WTC11 (cell line): ENCODE results near the gene NEK11. TPM values are rescaled to one million over a fixed set of nuclear protein-coding genes. Genes with fewer than 3 reads are reported as not detected.

Source experiments
- AFF4 ChIP-seq: sonication (generic); formaldehyde crosslinking; IDR thresholded peaks from 2 replicates; pipeline ENCODE4 v1.8.1; 2023; ENCODE audit warnings: mild to moderate bottlenecking, missing genetic modification reagents, borderline replicate concordance
- CDX4 ChIP-seq: fragments of 250-450 bp; sonication (Bioruptor Pico); IDR thresholded peaks from 2 replicates; pipeline ENCODE4 v1.9.0; 2021; ENCODE audit warnings: moderate library complexity, mild to moderate bottlenecking, inconsistent platforms, borderline replicate concordance
- CREB1 ChIP-seq: sonication (generic); formaldehyde crosslinking; IDR thresholded peaks from 2 replicates; pipeline ENCODE4 v1.8.0; 2023; ENCODE audit warnings: mild to moderate bottlenecking, missing genetic modification reagents
- CREM ChIP-seq: sonication (generic); formaldehyde crosslinking; IDR thresholded peaks from 2 replicates; pipeline ENCODE4 v1.8.1; 2022; ENCODE audit warnings: mild to moderate bottlenecking, missing genetic modification reagents, moderate library complexity
- E2F1 ChIP-seq: sonication (generic); formaldehyde crosslinking; IDR thresholded peaks from 2 replicates; pipeline ENCODE4 v1.8.0; 2022; ENCODE audit warnings: mild to moderate bottlenecking, missing genetic modification reagents
- EMX1 ChIP-seq: fragments of 250-450 bp; sonication (Bioruptor Pico); IDR thresholded peaks from 2 replicates; pipeline ENCODE4 v1.8.0; 2021; ENCODE audit warnings: mild to moderate bottlenecking
- FOXK1 ChIP-seq: sonication (generic); formaldehyde crosslinking; IDR thresholded peaks from 2 replicates; pipeline ENCODE4 v1.8.0; 2022; ENCODE audit warnings: mild to moderate bottlenecking, moderate library complexity, missing genetic modification reagents
- FOXP1 ChIP-seq: sonication (generic); formaldehyde crosslinking; IDR thresholded peaks from 2 replicates; pipeline ENCODE4 v1.8.0; 2022; ENCODE audit warnings: missing genetic modification reagents, mild to moderate bottlenecking, moderate library complexity, borderline replicate concordance
- FOXP4 ChIP-seq: sonication (generic); formaldehyde crosslinking; IDR thresholded peaks from 2 replicates; pipeline ENCODE4 v1.8.0; 2022; ENCODE audit warnings: mild to moderate bottlenecking, missing genetic modification reagents
- GABPB1 ChIP-seq: sonication (generic); formaldehyde crosslinking; IDR thresholded peaks from 2 replicates; pipeline ENCODE4 v1.8.1; 2023; ENCODE audit warnings: mild to moderate bottlenecking, missing genetic modification reagents
- GRHL2 ChIP-seq: fragments of 250-450 bp; sonication (Bioruptor Pico); IDR thresholded peaks from 2 replicates; pipeline ENCODE4 v1.8.0; 2022; ENCODE audit warnings: mild to moderate bottlenecking, moderate library complexity; ENCODE audit not compliant: insufficient replicate concordance, severe bottlenecking
- HMGA2 ChIP-seq: fragments of 250-450 bp; sonication (Bioruptor Pico); IDR thresholded peaks from 2 replicates; pipeline ENCODE4 v1.4.0; 2021; ENCODE audit warnings: mild to moderate bottlenecking, moderate library complexity
- NR1H2 ChIP-seq: sonication (generic); formaldehyde crosslinking; IDR thresholded peaks from 2 replicates; pipeline ENCODE4 v1.9.0; 2021; ENCODE audit warnings: mild to moderate bottlenecking, moderate library complexity, missing genetic modification reagents
- PRDM15 ChIP-seq: sonication (generic); formaldehyde crosslinking; IDR thresholded peaks from 2 replicates; pipeline ENCODE4 v1.8.0; 2022; ENCODE audit warnings: missing genetic modification reagents
- PREB ChIP-seq: sonication (generic); formaldehyde crosslinking; IDR thresholded peaks from 2 replicates; pipeline ENCODE4 v1.8.1; 2022; ENCODE audit warnings: mild to moderate bottlenecking, missing genetic modification reagents, moderate library complexity, borderline replicate concordance
- SOX15 ChIP-seq: fragments of 250-450 bp; sonication (Bioruptor Pico); IDR thresholded peaks from 2 replicates; pipeline ENCODE4 v1.9.0; 2021; ENCODE audit warnings: mild to moderate bottlenecking
- TCF7 ChIP-seq: sonication (generic); formaldehyde crosslinking; IDR thresholded peaks from 2 replicates; pipeline ENCODE4 v1.8.0; 2022; ENCODE audit warnings: mild to moderate bottlenecking, low read depth, missing genetic modification reagents, moderate library complexity
- TP53 ChIP-seq: sonication (generic); formaldehyde crosslinking; IDR thresholded peaks from 2 replicates; pipeline ENCODE4 v1.8.1; 2023; ENCODE audit warnings: mild to moderate bottlenecking, missing genetic modification reagents
- ZNF121 ChIP-seq: sonication (generic); formaldehyde crosslinking; IDR thresholded peaks from 2 replicates; pipeline ENCODE4 v1.8.0; 2023; ENCODE audit warnings: missing genetic modification reagents
- ZNF232 ChIP-seq: sonication (generic); formaldehyde crosslinking; IDR thresholded peaks from 2 replicates; pipeline ENCODE4 v1.8.0; 2022; ENCODE audit warnings: mild to moderate bottlenecking, missing genetic modification reagents
- ZNF317 ChIP-seq: sonication (generic); formaldehyde crosslinking; IDR thresholded peaks from 2 replicates; pipeline ENCODE4 v1.8.1; 2023; ENCODE audit warnings: low read depth, mild to moderate bottlenecking, moderate library complexity, missing genetic modification reagents, borderline replicate concordance
- total RNA-seq: library from RNA; stranded (reverse); gene quantifications from 3 replicates; pipeline ENCODE4 v1.2.3, GENCODE V29; 2021

NEK11 gene
- total RNA-seq, 1 experiment from 2014 or later, result 1.6 TPM

GRCh38 chr3:131361464-131362421 lies 335.1 kb downstream of the NEK11 start (continued):
- TF ChIP-seq PRDM15 (peak; percentile 50; the same call in 1 of the 2 replicates), CDX4 (CRISPR knock-in tag) (no peak), GABPB1 (CRISPR knock-in tag) (no peak), FOXP4 (CRISPR knock-in tag) (peak; percentile 83), ZNF232 (CRISPR knock-in tag) (peak; percentile 90; the same call in 1 of the 2 replicates), GRHL2 (CRISPR knock-in tag) (no peak), PREB (no peak), FOXP1 (CRISPR knock-in tag) (peak; percentile 88; the same call in 1 of the 2 replicates), TCF7 (CRISPR knock-in tag) (no peak), AFF4 (CRISPR knock-in tag) (peak; percentile 45; the same call in 1 of the 2 replicates), HMGA2 (CRISPR knock-in tag) (no peak), E2F1 (peak; percentile 85), ZNF317 (CRISPR knock-in tag) (0 out of 2 replicates have a peak, but pooled peaks have one; percentile 14), TP53 (CRISPR knock-in tag) (no peak), CREM (CRISPR knock-in tag) (peak; percentile 86), ZNF121 (CRISPR knock-in tag) (no peak), CREB1 (0 out of 2 replicates have a peak, but pooled peaks have one; percentile 60), FOXK1 (CRISPR knock-in tag) (peak; percentile 61; the same call in 1 of the 2 replicates), EMX1 (no peak), NR1H2 (CRISPR knock-in tag) (peak; percentile 76; the same call in 1 of the 2 replicates), SOX15 (CRISPR knock-in tag) (no peak)
